ENCODE measurements around the gene PTBP1. TPM values are rescaled to one million over a fixed set of nuclear protein-coding genes. Genes with fewer than 3 reads are reported as not detected.

Gene PTBP1
- total and polyA plus RNA-seq, 2 donors (not counting 3 experiments of a cell fraction or from before 2014, with no cell fraction given): 382 to 623 TPM

DNA sequence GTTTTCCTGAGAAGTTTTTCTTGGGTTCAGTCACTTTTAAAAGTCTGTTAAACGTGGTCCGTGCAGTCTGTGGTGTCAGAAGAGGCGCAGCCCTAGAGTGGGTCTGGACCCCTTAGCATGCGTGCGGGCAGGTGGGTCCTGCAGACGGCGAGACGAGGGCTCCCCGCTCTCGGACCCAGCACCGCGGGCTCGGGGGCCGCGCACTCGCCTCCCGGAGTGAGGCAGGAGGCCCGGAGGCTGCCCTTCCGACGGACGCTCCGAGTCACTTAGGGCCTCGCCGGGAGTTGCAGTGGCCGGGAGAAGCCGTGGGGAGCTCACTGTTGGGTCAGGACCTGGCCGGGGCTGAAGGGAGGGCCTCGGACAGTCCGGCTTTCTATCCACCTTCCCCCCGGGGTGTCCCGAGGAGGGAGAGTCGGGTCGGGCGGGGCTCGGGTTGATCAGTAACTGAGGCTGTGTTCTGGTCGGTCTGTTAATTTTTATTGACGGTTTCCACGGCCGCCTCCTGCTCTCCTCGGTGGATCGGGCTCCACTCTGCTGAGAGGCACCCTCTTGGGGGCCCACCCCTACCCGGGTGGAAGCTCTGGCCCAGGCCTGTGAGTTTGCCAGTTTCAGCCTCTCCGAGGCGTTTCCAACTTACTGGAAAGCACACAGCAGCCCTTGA lies 1.3 kb downstream of the PTBP1 start:
- dilution Hi-C loops (cut with MboI; ENCODE audit: extremely low pct_ligation_motif_present, low sequenced_read_pairs) (no loop called here), intact Hi-C loops (cut with micrococcal nuclease) (loop anchor here (10.0 kb wide), 1 partner anchor 446 kb away; the partner anchor contains the start of genes ATP5F1D and MIDN)
- Histone ChIP-seq H2AFZ (ENCODE audit: low read depth, low read length) (no peak overlapping the region), H3K9me3 (replicated peaks; ENCODE audit: control insufficient read depth, insufficient read depth, low read length) (no peaks in the 10 kb centered on the region), H3K27ac (ENCODE audit: insufficient read depth, low read depth, low read length) (peak overlapping the region; percentile 73), H3K4me3 (replicated peaks in 1 of 3; ENCODE audit: insufficient read depth in 1 of 3, low read depth in 1 of 3, low read length in 3 of 3) (peak overlapping the region; percentile 84 to 93 (median 87)), H4K20me1 (replicated peaks; ENCODE audit: control insufficient read depth, extremely low read depth, insufficient read depth, low read length) (no peaks in the 10 kb centered on the region), H3K4me1 (ENCODE audit: control insufficient read depth, extremely low read depth, insufficient read depth, low read length) (peaks cover 38% of the 10 kb centered on the region), H3K79me2 (ENCODE audit: control insufficient read depth, insufficient read depth, low read length) (peaks cover 58% of the 10 kb centered on the region), H3K36me3 (ENCODE audit: control insufficient read depth in 2 of 2, extremely low read depth in 1 of 2, insufficient read depth in 2 of 2, low read length in 2 of 2) (peaks cover 20 to 21% of the 10 kb centered on the region in 2 experiments), H3K9ac (replicated peaks; ENCODE audit: extremely low read depth, insufficient read depth, low read length) (peak overlapping the region; percentile 92), H3K27me3 (ENCODE audit: control insufficient read depth in 2 of 2, insufficient read depth in 2 of 2, low read length in 2 of 2) (no peaks in the 10 kb centered on the region), H3K4me2 (ENCODE audit: insufficient read depth, low read length) (peak overlapping the region; percentile 86), H3K9me1 (replicated peaks; ENCODE audit: control insufficient read depth, extremely low read depth, insufficient read depth, low read length) (no peaks in the 10 kb centered on the region)
- ChIA-PET CTCF (interaction anchor here (1.0 to 2.0 kb wide), 4 partner anchors 8 to 28 kb away, joined by 3 to 17 read pairs (median 4); no protein-coding TSS in a partner anchor), POLR2A (no interaction called here)
- BruUV-seq (replicated peaks): no TSS peak
- FAIRE-seq (peak; percentile 24), DNase-seq (ENCODE audit: low read depth, low spot score) (no peak)
- TF ChIP-seq POLR2AphosphoS5 (IDR thresholded peaks at IDR 0.05; ENCODE audit: insufficient read depth, low read depth, low read length) (peak; percentile 23), EZH2 (IDR thresholded peaks at IDR 0.05; ENCODE audit: borderline replicate concordance, low read depth, low read length, severe bottlenecking) (no peak)

- TSS peak; percentile 16 for BruUV-seq (replicated peaks)
- DNase-seq (ENCODE audit: low read depth, low spot score) (peak; percentile 33), FAIRE-seq (peak; percentile 4)
- Histone ChIP-seq H3K27me3 (ENCODE audit: control insufficient read depth in 2 of 2, insufficient read depth in 2 of 2, low read length in 2 of 2) (no peaks in the 10 kb centered on the region), H3K4me3 (replicated peaks in 1 of 3; ENCODE audit: insufficient read depth in 1 of 3, low read depth in 1 of 3, low read length in 3 of 3) (peak overlapping the region; percentile 84 to 93 (median 87)), H3K36me3 (ENCODE audit: control insufficient read depth in 2 of 2, extremely low read depth in 1 of 2, insufficient read depth in 2 of 2, low read length in 2 of 2) (peaks cover 26 to 28% of the 10 kb centered on the region in 2 experiments), H3K4me2 (ENCODE audit: insufficient read depth, low read length) (peak overlapping the region; percentile 86), H2AFZ (ENCODE audit: low read depth, low read length) (no peak overlapping the region), H3K4me1 (ENCODE audit: control insufficient read depth, extremely low read depth, insufficient read depth, low read length) (peaks cover 38% of the 10 kb centered on the region), H3K79me2 (ENCODE audit: control insufficient read depth, insufficient read depth, low read length) (peaks cover 65% of the 10 kb centered on the region), H3K9me3 (replicated peaks; ENCODE audit: control insufficient read depth, insufficient read depth, low read length) (no peaks in the 10 kb centered on the region), H3K9ac (replicated peaks; ENCODE audit: extremely low read depth, insufficient read depth, low read length) (peak overlapping the region; percentile 92), H3K27ac (ENCODE audit: insufficient read depth, low read depth, low read length) (peak overlapping the region; percentile 73), H4K20me1 (replicated peaks; ENCODE audit: control insufficient read depth, extremely low read depth, insufficient read depth, low read length) (no peaks in the 10 kb centered on the region), H3K9me1 (replicated peaks; ENCODE audit: control insufficient read depth, extremely low read depth, insufficient read depth, low read length) (no peaks in the 10 kb centered on the region)
- POLR2A ChIA-PET: interaction anchor here (0.6 kb wide), 1 partner anchor 231 kb away, joined by 3 read pairs; no protein-coding TSS in a partner anchor
- TF ChIP-seq, protein P1, sequence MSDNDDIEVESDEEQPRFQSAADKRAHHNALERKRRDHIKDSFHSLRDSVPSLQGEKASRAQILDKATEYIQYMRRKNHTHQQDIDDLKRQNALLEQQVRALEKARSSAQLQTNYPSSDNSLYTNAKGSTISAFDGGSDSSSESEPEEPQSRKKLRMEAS (IDR thresholded peaks at IDR 0.05; ENCODE audit: insufficient read depth, insufficient read length): no peak
- TF ChIP-seq FOS (IDR thresholded peaks at IDR 0.05; ENCODE audit: borderline replicate concordance, insufficient read depth, low read length) (no peak), MYC (IDR thresholded peaks at IDR 0.05; ENCODE audit: low read depth, low read length) (no peak), GATA2 (IDR thresholded peaks at IDR 0.05; ENCODE audit: insufficient read depth, insufficient read length, low read depth, low read length) (no peak), JUN (IDR thresholded peaks at IDR 0.05; ENCODE audit: borderline replicate concordance, insufficient read depth, insufficient read length, low read depth) (no peak), CTCF (IDR thresholded peaks at IDR 0.05; ENCODE audit: extremely low read depth in 1 of 2, insufficient read depth in 1 of 2, low read depth in 1 of 2, low read length in 2 of 2) (peak in 1 of 2 donors; percentile 25), POLR2A (IDR thresholded peaks at IDR 0.05; ENCODE audit: low read depth, low read length) (no peak), POLR2AphosphoS5 (IDR thresholded peaks at IDR 0.05; ENCODE audit: insufficient read depth, low read depth, low read length) (peak; percentile 2)
- intact Hi-C loops (cut with micrococcal nuclease): loop anchor here (10.0 kb wide), 1 partner anchor 446 kb away; the partner anchor contains the start of genes ATP5F1D and MIDN
- dilution Hi-C loops (cut with MboI; ENCODE audit: extremely low pct_ligation_motif_present, low sequenced_read_pairs): no loop called here
- CTCF ChIA-PET: interaction anchor here (0.6 to 2.0 kb wide), 4 partner anchors 12 to 29 kb away, joined by 4 to 17 read pairs (median 4); no protein-coding TSS in a partner anchor
Measured at GRCh38 chr19:799076-799881, 2.0 kb downstream of the PTBP1 start.

All from endothelial cell of umbilical vein (primary cell).